EL (cell line): ENCODE data around the gene PARD3.

ENCODE experiments used
- DNase-seq: peaks from one replicate; pipeline ENCODE4 v3.0.0-alpha.2; 2016

Gene PARD3

GRCh38 chr10:34141032-34141680 is 673.9 kb downstream of the PARD3 start:
- DNase-seq: no peak

GRCh38 chr10:34139559-34139958 is 675.5 kb downstream of the PARD3 start:
- DNase-seq: peak; percentile 16

GRCh38 chr10:34137955-34138354 is 677.1 kb downstream of the PARD3 start:
- DNase-seq: peak; percentile 44

DNA sequence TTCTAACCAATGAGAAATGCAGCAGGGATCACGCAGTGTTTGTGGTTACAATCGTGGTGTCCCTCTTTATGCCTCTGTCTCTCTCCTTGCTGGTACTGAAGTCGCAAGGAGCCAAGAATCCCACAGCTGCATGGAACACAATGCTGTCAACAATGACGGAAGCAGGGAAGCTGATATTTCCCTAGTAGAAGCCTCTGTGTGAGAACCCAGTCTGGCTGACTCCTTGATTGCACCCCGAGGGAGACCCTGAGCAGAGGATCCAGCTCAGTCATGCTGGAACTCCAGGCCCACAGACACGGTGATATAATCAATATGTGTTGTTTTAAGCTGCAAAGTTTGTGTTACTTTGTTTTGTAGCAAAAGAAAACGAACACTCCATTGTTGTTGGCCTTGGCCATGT is 677.9 kb downstream of the PARD3 start:
- no peak for DNase-seq

DNA sequence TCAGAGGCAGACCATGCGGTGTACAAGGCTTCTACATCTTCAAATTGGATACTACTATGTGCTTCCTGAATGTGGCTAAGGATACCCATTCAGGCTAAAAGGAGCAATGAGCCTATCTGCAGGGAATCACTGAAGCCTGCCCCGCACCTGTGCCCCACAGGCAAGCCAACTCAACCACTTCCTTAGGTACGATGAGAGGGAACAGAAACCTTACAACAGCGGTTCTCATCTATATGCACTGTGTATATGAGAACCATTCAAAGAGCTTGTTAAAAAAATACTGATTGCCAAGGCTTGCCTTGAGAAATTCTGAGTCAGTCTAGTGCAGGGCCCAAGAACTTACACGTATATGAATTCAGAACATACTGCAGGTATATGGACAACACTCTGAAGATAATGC is 679.6 kb downstream of the PARD3 start:
- DNase-seq: no peak

DNA sequence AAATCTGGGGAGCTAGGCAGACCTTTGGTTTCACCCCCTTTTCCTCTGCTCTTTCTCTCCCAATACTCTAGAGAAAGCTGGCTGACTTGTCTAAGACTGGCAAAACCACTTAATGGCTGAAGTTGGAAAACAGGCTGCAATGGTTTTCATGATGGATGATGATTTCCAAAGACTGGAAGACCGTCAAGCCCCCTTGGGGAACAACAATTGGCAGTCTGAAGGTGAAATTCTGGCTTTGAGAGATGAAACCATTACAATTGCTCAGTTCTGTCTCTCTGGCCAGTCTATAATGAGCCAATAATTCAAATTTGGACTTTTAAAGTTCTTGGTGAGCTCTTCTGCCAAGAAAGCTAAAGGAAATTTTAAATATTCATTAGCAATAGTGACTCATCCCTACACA is 680.5 kb downstream of the PARD3 start:
- no peak for DNase-seq

GRCh38 chr10:34133406-34133805 is 681.7 kb downstream of the PARD3 start:
- DNase-seq: no peak

DNA sequence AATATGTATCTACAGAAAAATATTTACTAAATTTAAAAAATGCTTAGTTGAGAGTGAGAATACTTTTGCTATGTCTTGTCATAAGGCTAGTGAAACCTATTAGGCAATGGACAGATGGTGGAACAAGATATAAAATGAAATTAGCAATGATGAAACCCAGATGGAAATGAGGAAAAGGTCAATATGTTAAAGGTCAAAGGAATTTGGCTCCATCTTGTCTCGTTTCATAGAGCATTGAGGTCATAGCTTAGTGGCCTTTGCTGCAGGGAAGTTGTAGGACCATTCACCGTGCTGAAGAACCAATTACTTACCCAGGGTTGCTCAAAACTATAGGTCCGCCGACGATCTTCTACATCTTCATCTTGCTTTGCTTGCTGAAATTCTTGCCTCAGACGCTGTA is 683.9 kb downstream of the PARD3 start:
- DNase-seq: no peak

DNA sequence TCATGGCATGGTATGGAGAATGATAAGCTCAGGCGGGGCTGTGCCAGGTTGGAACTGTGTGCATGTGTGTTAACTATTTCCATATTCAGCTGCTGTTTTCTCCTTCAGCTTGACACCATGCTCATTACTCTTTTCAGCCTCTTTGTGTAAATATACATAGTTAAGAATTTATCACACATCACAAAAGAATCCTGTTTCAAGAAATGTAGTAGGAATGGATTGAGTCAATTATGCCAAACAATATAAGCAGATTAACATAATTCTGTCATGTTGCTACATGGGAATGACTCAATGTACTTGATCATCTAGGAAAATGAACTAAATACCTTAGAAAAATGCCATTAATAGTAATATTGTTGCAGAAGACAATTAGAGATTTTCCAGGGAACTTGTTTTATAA is 687.4 kb downstream of the PARD3 start:
- DNase-seq: no peak

- DNase-seq: no peak
Observed at GRCh38 chr10:34126371-34127151, 688.5 kb downstream of the PARD3 start.

DNA sequence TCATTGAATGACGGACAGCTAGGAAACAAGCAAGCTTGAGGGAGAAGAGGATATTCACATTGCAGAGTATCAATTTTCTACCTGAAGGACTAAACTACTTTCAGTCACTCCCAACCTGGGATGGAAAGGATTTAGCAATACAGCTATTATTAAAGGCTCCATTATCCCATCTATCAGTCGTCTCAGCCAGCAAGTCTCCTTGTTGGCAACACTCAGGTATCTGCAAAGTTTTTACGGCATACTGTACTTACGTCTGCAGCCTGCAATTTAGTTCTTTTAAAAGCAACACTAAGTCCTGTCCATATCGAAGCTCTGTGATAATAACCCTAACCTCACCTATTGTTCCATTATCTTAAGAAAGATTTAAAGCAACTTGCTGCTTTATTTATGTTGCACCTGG is 689.4 kb downstream of the PARD3 start:
- DNase-seq: no peak

GRCh38 chr10:34124522-34125035 is 690.5 kb downstream of the PARD3 start:
- DNase-seq: peak; percentile 88

DNA sequence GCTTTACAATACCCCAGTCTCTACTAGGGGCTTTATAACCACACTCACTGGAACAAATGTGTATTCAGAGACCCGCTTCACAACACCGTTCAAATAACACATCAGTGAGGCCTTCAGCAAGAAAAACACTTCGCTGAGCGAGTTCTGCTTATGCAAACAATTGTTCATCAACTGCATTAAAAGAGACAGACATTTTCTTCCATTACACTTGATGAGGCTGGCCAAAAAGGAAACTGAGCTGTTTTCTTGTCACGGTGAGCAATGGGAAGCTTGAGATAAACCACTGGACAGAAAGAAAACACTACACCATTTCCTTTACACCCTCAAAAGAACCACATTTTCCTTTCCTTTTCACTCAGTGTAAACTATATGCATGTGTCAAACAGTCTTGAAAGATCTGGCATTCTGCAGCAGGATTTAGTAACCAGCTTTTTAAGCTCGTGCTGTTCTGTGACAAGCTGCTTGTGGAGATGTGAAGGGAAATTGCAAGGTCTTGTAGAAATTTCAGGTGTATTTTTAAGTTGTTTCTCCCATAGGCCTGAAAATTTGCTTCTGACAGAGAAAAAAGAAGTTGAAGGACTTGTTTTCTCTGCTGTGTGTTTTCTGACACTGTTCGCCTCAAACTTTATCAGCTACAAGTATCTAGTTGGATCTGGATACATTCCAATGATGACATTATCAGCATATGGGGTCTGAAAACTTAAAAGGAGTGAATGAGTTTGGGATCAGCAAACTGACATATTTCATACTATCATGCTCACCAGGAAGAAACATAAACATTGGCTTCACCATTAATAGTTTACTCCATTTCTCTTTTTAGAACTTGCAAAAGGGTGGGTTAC is 693.1 kb downstream of the PARD3 start:
- no peak for DNase-seq

DNA sequence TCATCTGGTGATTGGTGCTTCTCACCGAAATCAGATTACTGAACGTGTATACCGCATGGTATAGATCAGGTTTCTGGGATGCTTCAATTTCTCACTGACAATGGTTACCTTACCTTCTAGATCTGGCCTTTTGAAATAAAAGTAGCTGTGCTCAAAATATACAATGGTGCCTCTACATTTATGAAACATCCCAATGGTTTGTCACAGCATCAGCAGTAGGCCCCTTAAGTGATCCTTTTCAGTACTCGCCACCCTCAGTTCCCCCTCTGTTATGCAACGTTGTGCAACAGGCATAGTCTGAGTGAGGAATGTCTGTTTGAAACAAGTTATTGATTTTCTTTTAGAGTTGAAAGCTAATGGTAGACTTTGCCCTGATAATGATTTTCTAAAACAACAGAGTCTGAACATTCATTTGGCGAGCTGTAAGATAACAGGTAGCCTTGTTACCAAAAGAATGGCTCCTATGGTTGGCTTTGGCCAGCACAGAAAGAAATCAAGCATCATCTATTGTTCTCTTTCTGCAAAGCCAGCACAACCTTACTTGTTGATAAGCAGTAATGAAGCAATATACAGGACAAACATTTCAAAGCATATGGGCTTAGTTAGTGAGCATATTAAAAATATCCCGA is 693.9 kb downstream of the PARD3 start:
- no peak for DNase-seq

DNA sequence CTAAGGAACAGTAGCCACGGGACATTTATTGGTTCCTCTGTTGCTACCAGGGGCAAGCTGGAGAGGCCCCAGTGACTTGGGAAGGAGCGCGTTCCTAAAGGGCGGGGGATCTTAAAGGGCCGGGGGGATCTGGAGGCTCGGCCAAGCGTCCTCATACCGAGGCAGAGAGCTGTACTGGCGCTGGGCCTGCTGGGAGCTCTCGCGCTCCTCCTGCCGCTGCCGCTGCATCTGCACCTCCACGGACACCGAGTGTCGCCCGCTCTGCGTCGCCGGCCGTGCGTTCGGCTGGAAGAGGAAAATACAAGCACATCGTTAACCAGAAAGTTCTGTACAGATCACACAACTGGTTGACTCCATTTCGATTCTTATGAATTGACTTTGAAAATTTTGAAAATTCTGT is 695.6 kb downstream of the PARD3 start:
- no peak for DNase-seq

DNA sequence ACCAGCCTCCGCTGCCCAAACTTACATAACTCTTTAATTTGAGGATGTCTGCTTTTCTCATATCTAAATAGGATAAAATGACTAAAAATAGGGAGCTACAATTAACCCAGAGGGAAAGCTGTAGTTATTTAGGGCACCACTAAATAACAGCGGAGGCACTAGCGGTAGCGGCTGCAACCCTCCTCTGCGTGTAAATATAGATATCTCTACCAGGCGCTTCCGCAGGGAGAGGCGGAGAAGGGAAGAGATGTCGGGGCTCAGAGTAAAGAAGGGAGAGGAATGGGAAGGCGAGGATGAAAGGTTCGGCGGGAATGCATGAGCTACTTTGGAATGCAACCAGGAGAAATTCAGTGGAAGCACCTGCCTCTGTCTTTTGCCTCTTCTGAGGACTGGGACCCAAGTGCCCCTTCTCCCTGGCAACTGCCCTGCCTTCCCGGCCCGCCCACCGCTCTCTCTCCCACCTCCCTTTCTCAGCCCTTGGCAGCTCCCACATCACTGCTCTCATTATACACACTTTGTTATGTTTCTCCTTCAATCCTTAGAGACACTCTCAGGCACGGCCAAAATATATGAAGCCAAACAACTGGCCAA is 698.3 kb downstream of the PARD3 start:
- no peak for DNase-seq

- DNase-seq: no peak
Observed at GRCh38 chr10:34116220-34116641, 698.9 kb downstream of the PARD3 start.

DNA sequence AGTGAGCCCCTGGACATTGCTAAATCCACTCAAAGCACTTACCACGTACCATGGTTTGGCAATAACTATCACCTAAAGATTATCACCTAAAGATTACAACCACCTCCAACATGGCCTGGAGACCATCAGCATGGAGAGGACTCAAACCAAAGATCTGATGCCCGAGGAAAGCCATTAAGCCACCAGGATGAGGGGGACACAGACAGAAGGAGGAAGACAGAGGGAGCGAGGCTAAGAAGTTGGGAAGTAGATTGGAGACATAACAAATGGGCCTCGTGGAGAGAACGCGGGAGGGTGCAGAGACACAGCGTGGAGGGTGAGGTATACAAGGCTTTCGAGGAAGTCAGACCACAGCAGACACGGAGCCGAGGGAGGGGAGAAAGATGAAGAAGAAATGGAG is 700.2 kb downstream of the PARD3 start:
- DNase-seq: no peak

- DNase-seq: no peak
Observed at GRCh38 chr10:34113504-34114225, 701.4 kb downstream of the PARD3 start.

GRCh38 chr10:34112171-34112782 is 702.8 kb downstream of the PARD3 start:
- no peak for DNase-seq

DNA sequence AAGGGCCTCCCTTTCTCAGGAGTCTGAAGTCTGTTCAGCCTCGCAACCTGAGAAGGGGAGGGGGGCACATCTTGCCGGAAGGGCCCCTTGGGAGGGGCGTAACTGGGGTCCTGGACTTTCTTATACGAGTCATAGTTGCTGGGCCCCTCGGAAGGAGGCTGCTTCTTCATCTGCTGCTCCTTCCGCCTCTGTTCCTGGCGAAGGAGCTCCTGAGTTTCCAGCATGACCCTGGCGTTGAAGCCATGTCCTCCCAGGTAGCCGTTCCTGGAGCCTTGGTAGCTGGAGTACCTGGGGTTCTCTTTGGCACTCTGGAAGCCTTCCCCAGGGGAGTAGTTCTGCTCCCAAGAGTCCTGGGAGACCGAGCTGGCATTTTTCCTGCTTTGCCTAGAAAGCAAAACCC is 703.9 kb downstream of the PARD3 start:
- DNase-seq: no peak
